GM10248 (cell line): ENCODE data around the gene KLF4.

Source experiments
- CTCF ChIA-PET: fragments of 300-600 bp; sonication (Branson Sonifier 250); formaldehyde crosslinking; extraction: SDS; loops from one replicate; lab custom pipeline; 2021; ENCODE audit warnings: antibody characterized with exemption; lab: Yijun Ruan, JAX
- POLR2A ChIA-PET: fragments of 350-650 bp; sonication (Branson Sonifier 250); formaldehyde crosslinking; extraction: SDS; loops from one replicate; lab custom pipeline; 2020; ENCODE audit warnings: antibody characterized with exemption; lab: Yijun Ruan, JAX
- DNase-seq: peaks from one replicate; pipeline ENCODE4 v3.0.0; 2012; ENCODE audit errors: extremely low spot score
- CTCF ChIP-seq: IDR thresholded peaks from 2 replicates; pipeline ENCODE4 v1.5.1; 2012; ENCODE audit warnings: mild to moderate bottlenecking, low read depth; ENCODE audit errors: extremely low read depth, missing control alignments, control extremely low read depth

The KLF4 gene

GRCh38 chr9:107487521-107488374 is 1.8 kb downstream of the KLF4 start:
- peak; percentile 30 for TF ChIP-seq CTCF
- POLR2A ChIA-PET = no interaction called here
- CTCF ChIA-PET = interaction anchor here (1.7 kb wide), 1 partner anchor 66 kb away, joined by 5 read pairs; no protein-coding TSS in a partner anchor
- peak; percentile 40 for DNase-seq

GRCh38 chr9:107486674-107487520 is 2.7 kb downstream of the KLF4 start:
- no peak for DNase-seq
- no peak for TF ChIP-seq CTCF
- POLR2A ChIA-PET = no interaction called here
- CTCF ChIA-PET = interaction anchor here (1.7 kb wide), 1 partner anchor 65 kb away, joined by 5 read pairs; no protein-coding TSS in a partner anchor

- DNase-seq = no peak
- CTCF ChIA-PET = no interaction called here
- TF ChIP-seq CTCF = no peak
Observed at GRCh38 chr9:107485458-107486043, 4.0 kb downstream of the KLF4 start.

DNA sequence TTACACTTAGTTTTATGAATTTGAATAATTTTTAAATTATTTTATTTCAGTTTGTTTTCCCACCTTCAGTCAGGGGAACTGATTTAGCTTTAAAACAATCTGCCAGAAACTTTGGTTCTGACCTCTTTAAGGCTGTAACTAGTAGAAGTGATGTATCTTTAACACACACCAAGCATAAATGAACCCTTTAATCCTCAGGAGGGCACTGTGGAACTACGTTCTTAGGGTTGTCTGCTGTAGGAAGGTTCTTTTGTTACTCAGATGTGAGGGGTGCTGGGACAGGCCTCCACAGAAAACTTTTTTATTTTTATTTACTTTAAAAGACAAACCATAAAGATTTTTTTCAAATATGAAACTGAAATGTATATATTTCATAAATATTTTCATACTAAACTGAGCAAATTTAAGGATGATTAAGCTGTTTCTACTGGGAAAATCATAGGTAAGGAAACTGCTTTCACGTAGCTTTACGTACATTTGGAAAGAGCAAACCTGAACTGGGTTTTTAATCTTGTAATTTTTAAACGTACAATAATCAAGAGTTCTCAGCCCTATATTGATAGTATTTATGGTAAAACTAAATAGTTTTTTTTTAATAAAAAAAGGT is 5.3 kb downstream of the KLF4 start:
- CTCF ChIA-PET = interaction anchor here (0.9 to 2.4 kb wide), 5 partner anchors 12 to 1081 kb away, joined by 3 to 10 read pairs (median 5); no protein-coding TSS in a partner anchor
- peak; percentile 39 for TF ChIP-seq CTCF
- POLR2A ChIA-PET = no interaction called here
- peak; percentile 40 for DNase-seq

More at GRCh38 chr9:107485458-107486043, 4.0 kb downstream of the KLF4 start:
- POLR2A ChIA-PET = no interaction called here

- no peak for DNase-seq
- CTCF ChIA-PET = interaction anchor here (0.9 to 2.4 kb wide), 5 partner anchors 11 to 1082 kb away, joined by 3 to 10 read pairs (median 5); no protein-coding TSS in a partner anchor
- TF ChIP-seq CTCF = no peak
- POLR2A ChIA-PET = no interaction called here
Observed at GRCh38 chr9:107483666-107484065, 5.9 kb downstream of the KLF4 start.
